Head of caudate nucleus (tissue), 42 donors: ENCODE data around the gene SUSD1.
"Not testable (repeated sequence)": the region's sequence is repeated elsewhere in the genome, so short reads cannot be mapped to it uniquely, and the experiment has no call there.

Experiments used
- DNase-seq, 42 donors: peaks; one replicate each; pipeline versions ENCODE4 v3.0.0 to v3.0.0-alpha.2; 2020 to 2021; ENCODE audit warnings: mixed read lengths in 7 of 42
- intact Hi-C: fragments of 100-400 bp; cut with DNase I; formaldehyde crosslinking; loops from one replicate; pipeline ENCODE4 v1.15.0; 2022

Gene SUSD1

GRCh38 chr9:112174965-112175795, at the start of gene SUSD1:
SUSD1 (minus strand) TSS chr9:112175297; CDS start chr9:112175235, 62 bp downstream.
- intact Hi-C loops, result no loop called here

DNA sequence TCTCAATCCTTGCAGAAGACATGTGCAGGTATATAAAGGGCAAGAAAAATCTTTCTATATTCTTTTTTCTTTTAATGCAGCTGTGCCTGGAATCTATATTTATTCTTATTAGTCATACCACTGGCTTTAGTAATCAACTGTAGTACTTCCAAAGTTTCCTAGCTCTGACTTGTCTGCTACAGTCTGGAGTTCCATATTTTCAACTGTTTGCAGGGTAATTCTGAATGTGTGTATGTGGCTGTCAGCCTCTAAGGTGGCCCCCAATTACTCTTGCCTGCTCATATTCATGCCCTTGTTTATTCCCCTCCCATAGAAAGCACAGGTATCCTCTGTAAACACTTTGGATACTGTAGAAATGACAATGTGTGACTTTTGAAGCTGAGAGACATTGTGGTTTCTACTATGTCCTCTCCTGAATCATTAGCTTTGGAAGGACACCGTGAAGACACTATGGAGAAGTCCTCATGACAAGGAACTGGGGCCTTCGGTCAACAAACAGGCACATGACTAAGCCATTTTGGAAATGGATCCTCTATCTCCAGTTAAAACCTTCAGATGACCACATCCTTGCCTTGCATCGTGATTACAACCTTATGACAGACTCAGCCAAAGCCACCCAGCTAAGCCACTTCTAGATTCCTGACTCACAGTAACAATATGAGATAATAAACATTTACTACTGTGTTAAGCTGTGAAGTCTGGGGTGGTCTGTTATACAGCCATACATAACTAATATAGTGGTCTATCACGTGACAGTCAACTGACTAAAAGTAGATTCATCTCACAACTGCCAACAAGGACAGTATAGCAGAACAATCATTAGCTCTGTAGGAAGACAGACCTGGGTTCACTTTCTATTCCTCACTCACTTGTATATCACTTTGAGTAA, 49.5 kb upstream of the SUSD1 start:
- intact Hi-C loops, result no loop called here
- no peak for DNase-seq

More at GRCh38 chr9:112174965-112175795, at the start of gene SUSD1:
- peak in 21 of 42 donors; percentile 2 to 51 (median 19) for DNase-seq

DNA sequence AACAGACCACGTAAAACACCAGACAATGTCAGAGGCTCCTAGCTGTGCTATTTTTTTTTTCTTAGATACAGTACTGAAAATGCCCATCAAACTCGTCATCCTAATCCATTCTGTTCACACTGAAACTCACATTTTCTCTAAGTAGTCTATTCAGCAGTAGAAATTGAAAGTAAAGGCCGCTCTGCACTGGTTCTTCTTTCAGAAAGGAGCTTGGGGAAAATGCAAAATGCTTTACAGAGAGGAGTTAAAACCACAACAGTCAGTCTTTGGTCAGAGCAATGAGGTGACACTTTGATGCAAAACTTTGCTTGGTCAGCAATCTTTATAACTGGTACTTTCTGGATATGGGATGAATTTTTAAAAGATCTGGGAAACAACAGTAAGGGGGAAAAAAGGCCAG, 43.8 kb upstream of the SUSD1 start:
- intact Hi-C loops, result no loop called here

DNA sequence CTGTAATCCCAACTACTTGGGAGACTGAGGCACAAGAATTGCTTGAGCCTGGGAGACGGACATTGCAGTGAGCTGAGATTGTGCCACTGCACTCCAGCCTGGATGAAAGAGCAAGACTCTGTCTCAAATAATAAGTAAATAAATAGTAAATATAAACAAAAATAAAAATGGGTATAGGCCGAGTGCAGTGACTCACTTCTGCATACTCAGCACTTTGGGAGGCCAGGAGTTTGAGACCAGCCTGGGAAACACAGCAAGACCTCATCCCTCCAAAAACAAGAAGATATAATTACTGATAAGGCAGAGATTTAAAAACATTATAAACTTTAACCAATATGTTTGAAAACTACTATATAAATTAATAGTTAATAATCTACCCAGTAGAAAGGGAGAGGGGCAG, 37.8 kb upstream of the SUSD1 start:
- intact Hi-C loops, result no loop called here
- DNase-seq, result no peak

More for the DNA sequence above, 43.8 kb upstream of the SUSD1 start:
- DNase-seq, result no peak

DNA sequence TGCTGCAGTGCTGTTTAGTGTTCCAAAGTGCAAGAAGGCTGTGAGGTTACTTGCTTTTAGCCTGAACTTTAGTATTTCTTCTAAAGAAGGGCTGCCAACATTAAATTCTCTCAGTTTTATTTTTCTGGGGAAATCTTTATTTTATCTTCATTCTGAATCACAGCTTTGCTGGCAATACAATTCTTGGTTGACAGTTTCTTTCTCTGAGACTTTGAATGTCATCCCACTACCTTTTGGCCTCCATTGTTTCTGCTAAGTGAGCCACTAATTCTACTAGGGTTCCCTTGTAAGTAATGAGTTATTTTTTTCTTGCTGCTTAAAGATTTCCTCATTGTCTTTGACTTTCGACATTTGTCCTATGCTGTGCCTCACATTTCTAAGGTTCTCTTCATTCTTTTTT, 32.4 kb upstream of the SUSD1 start:
- intact Hi-C loops, result no loop called here
- DNase-seq, result no peak

DNA sequence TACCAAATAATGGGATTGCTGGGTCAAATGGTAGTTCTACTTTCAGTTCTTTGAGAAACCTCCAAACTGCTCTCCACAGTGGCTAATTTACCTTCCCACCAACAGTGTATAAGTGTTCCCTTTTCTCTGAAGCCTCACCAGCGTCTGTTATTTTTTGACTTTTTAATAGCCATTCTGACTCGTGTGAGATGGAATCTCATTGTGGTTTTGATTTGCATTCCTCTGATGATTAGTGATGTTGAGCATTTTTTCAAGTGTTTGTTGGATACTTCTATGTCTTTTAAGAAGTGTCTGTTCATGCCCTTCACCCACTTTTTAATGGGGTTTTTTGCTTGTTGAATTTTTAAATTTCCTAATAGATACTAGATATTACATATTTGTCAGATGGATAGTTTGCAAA, 28.4 kb upstream of the SUSD1 start:
- intact Hi-C loops, result no loop called here
- DNase-seq, result no peak

GRCh38 chr9:112200711-112201110, 25.6 kb upstream of the SUSD1 start:
- peak in 2 of 42 donors; percentile 17 to 39 for DNase-seq

DNA sequence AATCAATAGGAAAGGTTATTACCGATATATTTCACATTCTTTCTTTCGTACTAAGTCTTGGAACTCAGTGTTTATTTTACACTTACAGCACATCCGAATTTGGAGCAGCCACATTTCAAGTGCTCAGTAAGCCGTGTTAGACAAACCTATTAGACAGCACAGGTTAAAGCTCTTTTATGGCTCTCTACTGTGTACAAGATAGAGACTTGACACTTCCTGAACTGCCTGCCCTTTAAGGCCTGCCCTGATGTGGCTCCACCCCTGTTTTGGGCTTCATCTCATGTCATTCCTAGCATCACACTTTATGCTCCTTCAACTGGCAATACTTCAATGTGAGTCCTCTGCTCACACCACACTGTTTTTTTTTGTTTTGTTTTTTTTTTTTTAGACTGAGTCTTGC, 23.5 kb upstream of the SUSD1 start:
- no peak for DNase-seq
- intact Hi-C loops, result no loop called here

More at GRCh38 chr9:112200711-112201110, 25.6 kb upstream of the SUSD1 start:
- intact Hi-C loops, result no loop called here

DNA sequence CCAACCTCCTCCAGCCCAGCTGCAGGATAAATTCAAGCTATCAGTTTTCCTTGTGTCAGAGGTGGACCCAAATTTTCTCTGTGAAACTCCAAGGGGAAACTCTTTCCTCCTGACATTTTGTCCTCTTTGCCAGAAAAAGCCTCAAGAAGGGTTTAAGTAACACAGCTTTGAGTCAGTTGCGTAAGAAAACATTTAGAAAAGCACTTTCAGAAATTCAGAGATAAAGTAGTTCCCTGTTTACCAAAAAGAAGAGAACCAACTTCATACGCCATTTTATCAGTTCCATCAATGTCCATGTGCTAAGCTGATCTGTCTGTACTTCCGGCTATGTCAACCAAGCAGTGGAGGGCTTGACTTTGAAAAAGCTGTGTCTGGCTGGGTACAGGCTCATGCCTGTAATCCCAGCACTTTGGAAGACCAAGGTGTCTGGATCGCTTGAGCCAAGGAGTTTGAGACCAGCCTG, 19.9 kb upstream of the SUSD1 start:
- intact Hi-C loops, result no loop called here
- DNase-seq, result no peak

GRCh38 chr9:112193572-112194288, 18.6 kb upstream of the SUSD1 start:
- no peak for DNase-seq
- intact Hi-C loops, result no loop called here

DNA sequence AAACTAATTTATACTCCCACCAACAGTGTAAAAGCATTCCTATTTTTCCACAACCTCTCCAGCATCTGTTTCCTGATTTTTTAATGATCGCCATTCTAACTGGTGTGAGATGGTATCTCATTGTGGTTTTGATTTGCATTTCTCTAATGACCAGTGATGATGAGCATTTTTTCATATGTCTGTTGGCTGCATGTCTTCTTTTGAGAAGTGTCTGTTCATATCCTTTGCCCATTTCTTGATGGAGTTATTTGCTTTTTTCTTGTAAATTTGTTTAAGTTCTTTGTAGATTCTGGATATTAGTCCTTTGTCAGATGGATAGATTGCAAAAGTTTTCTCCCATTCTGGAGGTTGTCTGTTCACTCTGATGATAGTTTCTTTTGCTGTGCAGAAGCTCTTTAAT, 15.2 kb upstream of the SUSD1 start:
- DNase-seq, intact Hi-C loops: not testable (repeated sequence)

DNA sequence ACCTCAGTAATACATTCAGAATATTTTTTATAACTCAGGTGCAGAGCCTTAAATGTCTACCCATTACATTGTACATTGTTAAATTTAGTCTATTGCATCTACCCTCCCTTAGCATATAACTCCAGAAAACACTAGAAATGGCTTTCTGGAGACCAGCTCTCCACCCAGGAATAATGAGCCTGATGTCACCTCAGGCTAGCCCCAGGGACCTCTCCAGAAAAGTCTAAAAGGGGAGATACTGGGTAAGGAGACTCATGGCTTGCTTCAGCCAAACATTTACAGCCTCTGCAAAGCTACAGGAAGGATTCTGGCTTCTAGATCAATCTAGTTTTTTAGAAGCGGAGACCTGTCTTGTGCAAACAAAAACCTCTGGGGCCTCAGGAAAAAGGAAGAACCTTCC, 13.8 kb upstream of the SUSD1 start:
- DNase-seq, result no peak
- intact Hi-C loops, result no loop called here

DNA sequence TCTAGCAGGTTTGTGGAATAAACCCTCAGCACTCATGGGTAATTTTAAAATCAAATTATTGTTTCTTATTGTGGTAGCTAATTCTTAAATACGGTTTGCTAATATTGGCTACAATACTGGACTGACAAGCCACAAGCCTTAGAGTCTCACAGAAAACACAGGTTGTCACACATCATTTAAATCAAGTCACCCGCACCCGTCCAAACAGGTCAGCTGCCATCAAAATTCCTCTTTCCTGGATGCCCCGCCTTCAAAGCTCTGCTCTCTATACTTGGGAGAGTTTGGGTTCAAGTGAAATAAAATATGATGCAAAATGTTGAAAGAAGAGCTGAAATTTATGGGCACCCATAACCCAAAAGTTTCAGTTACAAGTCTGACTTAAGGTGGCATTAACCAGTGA, 12.3 kb upstream of the SUSD1 start:
- intact Hi-C loops, result no loop called here
- no peak for DNase-seq

GRCh38 chr9:112186695-112187094, 11.6 kb upstream of the SUSD1 start:
- intact Hi-C loops, result no loop called here
- DNase-seq, result no peak

DNA sequence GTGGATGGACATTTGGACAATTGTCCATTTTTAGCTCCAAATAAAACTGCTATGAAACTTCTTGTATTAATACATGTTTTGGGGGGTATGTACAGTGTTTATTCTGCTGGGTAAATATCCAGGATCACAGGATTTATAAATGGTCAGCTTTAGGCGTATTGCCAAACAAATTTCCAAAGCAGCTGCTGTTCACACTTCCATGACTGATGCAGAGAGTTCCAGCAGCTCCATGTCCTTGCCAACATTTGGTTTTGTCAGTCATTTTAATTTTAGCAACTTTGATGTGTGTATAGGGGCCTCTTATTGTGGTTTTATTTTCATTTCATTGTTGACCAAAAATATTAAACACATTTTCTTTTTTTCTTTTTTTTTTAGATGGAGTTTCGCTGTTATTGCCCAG, 9.8 kb upstream of the SUSD1 start:
- DNase-seq, result no peak
- intact Hi-C loops, result no loop called here

DNA sequence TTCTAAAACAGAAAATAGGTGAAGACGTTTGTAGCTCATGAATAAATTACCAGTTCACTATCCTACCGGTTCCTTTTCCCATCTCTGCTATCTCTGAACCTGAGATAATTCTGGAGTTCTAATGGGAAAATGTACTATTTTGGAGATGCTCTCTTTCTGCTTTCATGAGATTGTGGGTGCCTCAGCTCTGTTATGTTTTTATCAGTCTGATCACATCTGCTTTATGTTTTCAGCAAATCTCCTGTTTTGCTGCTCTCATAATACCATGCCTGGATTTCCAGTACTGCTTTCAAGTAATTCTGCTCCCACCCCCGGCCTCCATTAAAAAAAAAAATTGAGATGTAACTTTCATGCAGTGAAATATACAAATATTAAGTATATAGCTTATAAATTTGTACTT, 9.1 kb upstream of the SUSD1 start:
- intact Hi-C loops, result no loop called here
- no peak for DNase-seq

GRCh38 chr9:112180387-112180881, 5.3 kb upstream of the SUSD1 start:
- no peak for DNase-seq
- intact Hi-C loops, result no loop called here

- DNase-seq, result no peak
- intact Hi-C loops, result no loop called here
Measured at GRCh38 chr9:112179816-112180215, 4.7 kb upstream of the SUSD1 start.

- intact Hi-C loops, result no loop called here
- DNase-seq, result no peak
Measured at GRCh38 chr9:112176524-112176923, 1.4 kb upstream of the SUSD1 start.
